Mucosa of stomach (tissue), 1 donor: ENCODE results near the gene SHLD2.
"Not testable (repeated sequence)": the region's sequence is repeated elsewhere in the genome, so short reads cannot be mapped to it uniquely, and the experiment has no call there.

Experiments used
- H3K27me3 ChIP-seq: one replicate; pipeline ENCODE4 v1.7.0; 2013; ENCODE audit warnings: mild to moderate bottlenecking, low read length; ENCODE audit not compliant: control insufficient read depth, insufficient read depth
- H3K36me3 ChIP-seq: one replicate; pipeline ENCODE4 v1.7.0; 2013; ENCODE audit warnings: low read length; ENCODE audit not compliant: control insufficient read depth, insufficient read depth
- H3K4me1 ChIP-seq: one replicate; pipeline ENCODE4 v1.7.0; 2013; ENCODE audit warnings: mild to moderate bottlenecking, low read length; ENCODE audit not compliant: control insufficient read depth, insufficient read depth
- H3K4me3 ChIP-seq: one replicate; pipeline ENCODE4 v1.7.0; 2013; ENCODE audit warnings: low read length
- H3K9ac ChIP-seq: one replicate; pipeline ENCODE4 v1.7.0; 2013; ENCODE audit warnings: mild to moderate bottlenecking, low read length, moderate library complexity
- H3K9me3 ChIP-seq: one replicate; pipeline ENCODE4 v1.7.0; 2013; ENCODE audit warnings: mild to moderate bottlenecking, low read length, moderate library complexity; ENCODE audit not compliant: control insufficient read depth
- donor health status: Pancreatic carcinoma.

SHLD2 gene

GRCh38 chr10:87206922-87207321 lies 111.9 kb downstream of the SHLD2 start:
- not testable (repeated sequence) for H3K4me1 ChIP-seq, H3K4me3 ChIP-seq, H3K27me3 ChIP-seq, H3K9me3 ChIP-seq, H3K9ac ChIP-seq, H3K36me3 ChIP-seq

- not testable (repeated sequence) for H3K9me3 ChIP-seq, H3K27me3 ChIP-seq, H3K4me3 ChIP-seq, H3K36me3 ChIP-seq, H3K4me1 ChIP-seq, H3K9ac ChIP-seq
Measured at GRCh38 chr10:87210309-87210708, 115.3 kb downstream of the SHLD2 start.

GRCh38 chr10:87211848-87212247 lies 116.8 kb downstream of the SHLD2 start:
- not testable (repeated sequence) for H3K4me3 ChIP-seq, H3K4me1 ChIP-seq, H3K27me3 ChIP-seq, H3K36me3 ChIP-seq, H3K9ac ChIP-seq, H3K9me3 ChIP-seq

- not testable (repeated sequence) for H3K27me3 ChIP-seq, H3K4me1 ChIP-seq, H3K9me3 ChIP-seq, H3K36me3 ChIP-seq, H3K9ac ChIP-seq, H3K4me3 ChIP-seq
Measured at GRCh38 chr10:87213150-87213765, 118.3 kb downstream of the SHLD2 start.

- H3K9me3 ChIP-seq, H3K4me3 ChIP-seq, H3K9ac ChIP-seq, H3K27me3 ChIP-seq, H3K36me3 ChIP-seq, H3K4me1 ChIP-seq: not testable (repeated sequence)
Measured at GRCh38 chr10:87213806-87214205, 118.8 kb downstream of the SHLD2 start.

GRCh38 chr10:87216120-87216519 lies 121.1 kb downstream of the SHLD2 start:
- not testable (repeated sequence) for H3K4me1 ChIP-seq, H3K9me3 ChIP-seq, H3K9ac ChIP-seq, H3K36me3 ChIP-seq, H3K27me3 ChIP-seq, H3K4me3 ChIP-seq

GRCh38 chr10:87219370-87219769 lies 124.4 kb downstream of the SHLD2 start:
- not testable (repeated sequence) for H3K9ac ChIP-seq, H3K9me3 ChIP-seq, H3K4me1 ChIP-seq, H3K4me3 ChIP-seq, H3K36me3 ChIP-seq, H3K27me3 ChIP-seq

GRCh38 chr10:87222789-87223188 lies 127.8 kb downstream of the SHLD2 start:
- H3K27me3 ChIP-seq, H3K9me3 ChIP-seq, H3K36me3 ChIP-seq, H3K4me1 ChIP-seq, H3K9ac ChIP-seq, H3K4me3 ChIP-seq: not testable (repeated sequence)

GRCh38 chr10:87225148-87225547 lies 130.1 kb downstream of the SHLD2 start, which contains the start of gene NUTM2A:
Gene NUTM2A, plus strand, starts transcription at chr10:87225448. Its CDS starts 383 bp downstream, at chr10:87225831.
- H3K9ac ChIP-seq, H3K4me3 ChIP-seq, H3K4me1 ChIP-seq, H3K36me3 ChIP-seq, H3K27me3 ChIP-seq, H3K9me3 ChIP-seq: not testable (repeated sequence)

GRCh38 chr10:87228247-87228646 lies 133.2 kb downstream of the SHLD2 start:
- not testable (repeated sequence) for H3K36me3 ChIP-seq, H3K9me3 ChIP-seq

GRCh38 chr10:87229211-87229610 lies 134.2 kb downstream of the SHLD2 start:
- not testable (repeated sequence) for H3K4me1 ChIP-seq, H3K36me3 ChIP-seq, H3K9me3 ChIP-seq, H3K9ac ChIP-seq, H3K4me3 ChIP-seq, H3K27me3 ChIP-seq

More at GRCh38 chr10:87228247-87228646, 133.2 kb downstream of the SHLD2 start:
- not testable (repeated sequence) for H3K4me1 ChIP-seq, H3K9ac ChIP-seq, H3K27me3 ChIP-seq, H3K4me3 ChIP-seq

GRCh38 chr10:87234854-87235253 lies 139.8 kb downstream of the SHLD2 start:
- not testable (repeated sequence) for H3K4me3 ChIP-seq, H3K9me3 ChIP-seq, H3K36me3 ChIP-seq

GRCh38 chr10:87237244-87237643 lies 142.2 kb downstream of the SHLD2 start:
- H3K4me3 ChIP-seq, H3K27me3 ChIP-seq, H3K9ac ChIP-seq, H3K9me3 ChIP-seq, H3K4me1 ChIP-seq, H3K36me3 ChIP-seq: not testable (repeated sequence)

More at GRCh38 chr10:87234854-87235253, 139.8 kb downstream of the SHLD2 start:
- not testable (repeated sequence) for H3K4me1 ChIP-seq, H3K9ac ChIP-seq, H3K27me3 ChIP-seq
